Stimulated activated CD4-positive, alpha-beta T cell treated with anti-CD3 and anti-CD28 coated beads, TNF-alpha, amount 100 ng/mL, for 4 hours (primary cell): ENCODE results near the gene TRAF3IP3.
"Not testable (repeated sequence)": the region's sequence is repeated elsewhere in the genome, so short reads cannot be mapped to it uniquely, and the experiment has no call there.

ENCODE experiments used
- DNase-seq, 3 experiments: peaks; one replicate each; pipeline ENCODE4 v3.0.0-alpha.2; 2020; ENCODE audit warnings: low read depth in 3 of 3

TRAF3IP3 gene

DNA sequence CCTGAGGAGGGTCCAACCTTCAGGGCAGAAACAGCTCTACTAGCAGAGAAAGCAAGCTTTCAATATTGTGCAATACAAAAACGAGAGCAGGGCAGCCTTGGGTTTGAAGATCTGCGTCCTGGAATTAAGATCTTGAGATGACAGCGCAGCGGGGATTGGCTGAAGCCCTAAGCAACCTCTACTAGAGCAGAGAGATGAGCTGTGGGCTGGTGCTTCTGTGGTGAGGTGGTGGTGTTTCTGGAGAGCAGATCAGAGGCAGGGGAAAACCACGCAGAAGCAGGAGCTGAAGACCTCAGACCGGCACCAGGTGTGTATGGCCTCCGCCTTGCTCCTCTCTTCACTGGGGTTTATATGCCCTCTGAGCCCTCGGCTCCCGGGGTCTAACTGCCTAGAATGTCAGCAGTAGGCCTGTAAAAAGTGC lies 12.5 kb downstream of the TRAF3IP3 start:
- peak in 2 of 3 experiments; percentile 51 to 66 for DNase-seq

DNA sequence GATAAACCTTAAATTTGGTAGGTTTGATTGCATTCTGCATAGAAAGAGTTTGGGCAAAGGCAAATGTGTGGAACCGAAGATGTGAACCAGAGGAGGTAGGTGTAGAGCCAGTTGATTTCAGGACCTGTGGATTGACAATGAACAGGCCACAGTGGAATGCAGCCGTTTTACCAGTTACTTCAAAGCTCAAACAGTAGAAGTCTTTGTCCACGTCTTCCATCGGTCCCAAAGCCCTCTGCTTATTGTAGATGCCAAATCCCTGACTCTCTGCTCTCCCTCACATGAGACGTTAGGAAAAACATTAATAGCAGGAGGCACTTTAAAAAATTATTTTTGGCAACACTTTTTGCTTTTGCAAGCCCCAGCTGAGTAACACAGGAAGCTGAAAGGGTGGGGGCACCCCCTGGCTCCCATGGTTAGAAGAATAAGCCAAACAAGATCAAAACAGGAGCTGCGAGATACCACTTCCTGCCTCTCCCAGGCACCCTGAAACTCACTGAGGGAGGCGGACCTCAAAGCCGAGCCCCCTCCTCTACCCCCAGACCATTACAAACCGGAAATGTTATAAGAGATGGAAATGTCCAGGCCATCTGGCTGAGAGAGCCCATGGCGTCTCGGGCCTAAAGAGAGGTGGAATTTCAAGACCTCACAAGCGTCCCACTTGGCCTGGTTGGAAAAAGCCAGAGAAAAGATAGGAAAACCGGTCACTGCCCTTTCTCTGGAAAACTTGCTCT lies 13.5 kb downstream of the TRAF3IP3 start:
- peak in 2 of 3 experiments; percentile 52 to 65 for DNase-seq

GRCh38 chr1:209769971-209770370 lies 14.1 kb downstream of the TRAF3IP3 start:
- DNase-seq = no peak

GRCh38 chr1:209770636-209771415 lies 15.0 kb downstream of the TRAF3IP3 start:
- no peak for DNase-seq

- no peak for DNase-seq
Observed at GRCh38 chr1:209772126-209772525, 16.3 kb downstream of the TRAF3IP3 start.

- DNase-seq = no peak
Observed at GRCh38 chr1:209774592-209774991, 18.7 kb downstream of the TRAF3IP3 start.

- no peak for DNase-seq
Observed at GRCh38 chr1:209775678-209776077, 19.8 kb downstream of the TRAF3IP3 start.

DNA sequence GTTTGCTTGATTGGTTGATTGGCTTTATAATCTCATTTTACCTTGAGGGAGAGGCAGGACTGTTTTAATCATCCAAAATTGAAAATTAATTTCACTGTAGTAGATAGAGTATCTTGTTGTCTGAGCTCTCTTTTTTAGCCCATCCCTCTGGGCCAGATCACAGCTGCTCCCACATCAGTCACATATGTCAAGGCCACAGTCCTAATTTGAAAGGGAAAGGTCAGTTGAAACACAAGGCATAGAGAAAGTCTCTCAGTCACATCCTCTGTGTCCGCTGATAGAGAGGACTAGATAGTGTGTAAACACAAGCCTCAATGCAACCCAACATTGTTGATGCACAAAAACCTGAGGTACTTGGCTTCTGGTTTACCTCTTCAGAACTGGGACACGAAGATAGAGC lies 21.7 kb downstream of the TRAF3IP3 start:
- no peak for DNase-seq

- DNase-seq = no peak
Observed at GRCh38 chr1:209778102-209778501, 22.2 kb downstream of the TRAF3IP3 start.

GRCh38 chr1:209780268-209780667 lies 24.4 kb downstream of the TRAF3IP3 start:
- DNase-seq = no peak

DNA sequence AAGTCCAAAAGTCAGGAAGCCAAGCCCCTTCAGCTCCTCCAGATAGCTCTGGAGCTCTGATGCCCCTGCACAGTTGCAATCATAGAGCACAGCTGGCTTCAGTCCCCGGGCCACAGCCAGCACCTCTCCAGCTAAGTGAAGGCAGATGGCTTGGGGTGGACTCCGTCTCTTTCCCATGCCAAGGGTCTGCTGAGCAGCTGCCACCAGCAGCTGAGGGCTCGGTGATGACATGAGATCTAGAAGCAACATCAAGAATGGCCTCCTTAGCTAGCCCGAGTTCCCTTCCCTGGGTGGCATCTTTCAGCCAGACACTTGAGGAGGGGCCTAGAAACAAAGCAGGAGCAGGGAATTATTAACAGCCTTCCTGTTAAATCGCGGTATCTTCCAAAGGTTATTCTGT lies 27.5 kb downstream of the TRAF3IP3 start:
- DNase-seq = no peak

GRCh38 chr1:209784265-209785169 lies 28.7 kb downstream of the TRAF3IP3 start, which contains the start of gene C1orf74:
C1orf74 (minus strand) TSS chr1:209784559; CDS start chr1:209783634, 925 bp downstream.
- DNase-seq = peak; percentile 99 to 100 (median 99)

- no peak for DNase-seq
Observed at GRCh38 chr1:209785592-209785991, 29.7 kb downstream of the TRAF3IP3 start.

DNA sequence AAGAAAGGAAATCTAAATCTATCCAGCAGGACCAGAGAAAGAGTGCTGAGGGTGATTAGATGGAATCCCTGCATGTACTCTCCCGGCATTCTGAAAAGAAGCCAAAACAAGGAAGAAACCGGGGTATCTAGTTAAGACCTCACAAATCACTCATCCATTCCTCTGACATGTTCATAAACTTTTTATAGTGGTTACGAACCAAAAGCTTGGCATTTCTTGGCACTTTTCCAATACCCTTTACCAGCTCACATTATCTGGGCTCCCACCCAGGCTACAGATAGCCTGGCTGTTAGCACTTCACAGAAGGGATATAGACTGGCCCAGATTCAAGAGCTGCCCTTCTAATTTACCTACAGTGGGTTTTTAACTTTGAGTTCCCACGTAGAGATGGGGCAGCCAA lies 30.3 kb downstream of the TRAF3IP3 start:
- no peak for DNase-seq

DNA sequence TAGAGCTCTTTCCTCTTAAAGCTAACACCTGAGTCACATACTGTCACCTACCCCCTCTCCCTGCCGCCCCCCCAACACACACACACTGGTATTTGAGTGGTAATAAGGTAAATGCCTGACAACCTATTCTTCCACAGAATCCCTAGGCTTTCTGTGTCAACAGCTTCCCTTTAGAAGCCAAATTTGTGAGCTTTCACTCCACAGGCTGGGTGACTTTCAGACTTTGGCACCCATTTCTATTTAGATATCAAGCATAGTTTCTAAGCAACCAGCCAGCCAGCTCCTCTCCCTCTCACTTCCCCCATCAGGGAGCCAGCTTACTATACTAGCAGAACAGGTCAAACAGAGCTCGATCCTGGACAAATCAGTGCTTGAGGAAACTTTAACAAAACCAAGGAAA lies 31.7 kb downstream of the TRAF3IP3 start:
- no peak for DNase-seq

- DNase-seq = no peak
Observed at GRCh38 chr1:209789245-209789644, 33.4 kb downstream of the TRAF3IP3 start.

DNA sequence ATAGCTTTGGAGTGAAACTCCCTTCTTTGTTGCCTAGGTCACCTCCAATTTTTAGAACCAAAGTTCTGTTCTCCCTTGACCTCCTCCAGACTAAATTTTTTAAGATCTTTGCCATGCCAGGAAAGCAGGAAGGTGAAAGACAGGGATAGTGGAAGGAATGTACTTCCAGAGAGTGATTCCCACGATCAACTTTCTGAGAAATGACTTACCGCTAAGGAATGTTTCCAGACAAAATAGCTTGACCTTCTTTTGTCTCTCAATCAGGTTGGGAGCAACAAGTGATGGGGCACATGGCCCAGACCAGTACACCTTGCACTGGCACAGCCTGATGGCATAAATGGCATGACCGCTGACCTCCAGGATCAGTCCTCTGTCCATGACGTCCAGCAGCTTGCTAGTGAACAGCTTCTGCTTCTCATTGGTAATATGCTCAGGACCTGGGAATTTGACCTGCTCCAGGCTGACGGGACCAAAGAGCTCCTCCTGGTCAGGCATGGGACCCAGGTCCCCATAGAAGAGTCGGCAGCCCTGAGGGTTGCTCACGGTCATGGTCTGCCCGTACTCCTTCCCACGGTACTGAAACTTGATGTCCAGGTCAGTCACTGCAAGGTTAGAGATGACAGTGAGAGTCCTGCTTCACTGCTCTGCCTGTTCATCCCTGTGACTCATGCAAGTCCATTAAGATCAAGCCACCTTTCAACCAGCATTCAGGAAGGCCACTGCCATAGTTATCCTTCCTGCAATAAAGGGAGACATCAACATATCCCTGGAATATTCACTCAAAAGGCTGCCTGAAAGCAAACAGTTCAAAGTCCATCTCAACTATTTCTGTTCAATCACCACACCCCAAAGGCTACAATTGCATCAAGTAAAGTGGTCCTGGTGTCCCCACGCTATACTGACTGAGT lies 34.7 kb downstream of the TRAF3IP3 start:
- no peak for DNase-seq

- DNase-seq = no peak
Observed at GRCh38 chr1:209791920-209792319, 36.1 kb downstream of the TRAF3IP3 start.

GRCh38 chr1:209793711-209794110 lies 37.9 kb downstream of the TRAF3IP3 start:
- not testable (repeated sequence) for DNase-seq

- no peak for DNase-seq
Observed at GRCh38 chr1:209797978-209798639, 42.3 kb downstream of the TRAF3IP3 start.
